ENCODE data around the gene RNASE9.

The RNASE9 gene

GRCh38 chr14:20559461-20559904 lies 1.4 kb downstream of the RNASE9 start:
- H3K9ac ChIP-seq (ENCODE audit: low read depth, low read length): no peak overlapping the region
- H3K4me1 ChIP-seq (ENCODE audit: insufficient read depth, low read length): no peaks in the 10 kb centered on the region
- no peaks in the 10 kb centered on the region for H3K9me3 ChIP-seq (ENCODE audit: insufficient read depth, low read length, severe bottlenecking)
- no peaks in the 10 kb centered on the region for H4K20me1 ChIP-seq (ENCODE audit: insufficient read depth, low read length)
- no peak overlapping the region for H3K4me3 ChIP-seq (ENCODE audit: low read depth in 1 of 2, low read length in 2 of 2)
- no peak overlapping the region for H3K4me2 ChIP-seq (ENCODE audit: insufficient read depth, low read length)
- ATAC-seq (ENCODE audit: insufficient read depth, low read depth): no peak
- no peak for DNase-seq
- no peak overlapping the region for H2AFZ ChIP-seq (ENCODE audit: low read depth, low read length)
- H3K27ac ChIP-seq (ENCODE audit: low read length): no peak overlapping the region
- peaks cover 6% of the 10 kb centered on the region for H3K27me3 ChIP-seq (ENCODE audit: insufficient read depth, low read length, poor library complexity)
- no peaks in the 10 kb centered on the region for H3K36me3 ChIP-seq (ENCODE audit: insufficient read depth, low read length)
- no peak for TF ChIP-seq EZH2 (IDR thresholded peaks at IDR 0.05; ENCODE audit: borderline replicate concordance, low read depth, low read length, severe bottlenecking)
- no peak for TF ChIP-seq CTCF (IDR thresholded peaks at IDR 0.05; ENCODE audit: borderline replicate concordance, extremely low read depth, low read length, poor library complexity, severe bottlenecking)
- H3K79me2 ChIP-seq (ENCODE audit: insufficient read depth, low read length): no peaks in the 10 kb centered on the region

- no peak overlapping the region for H2AFZ ChIP-seq (ENCODE audit: low read depth, low read length)
- ATAC-seq (ENCODE audit: insufficient read depth, low read depth) (no peak), DNase-seq (no peak)
- H3K4me2 ChIP-seq (ENCODE audit: insufficient read depth, low read length): no peak overlapping the region
- H3K9ac ChIP-seq (ENCODE audit: low read depth, low read length): no peak overlapping the region
- peaks cover 4% of the 10 kb centered on the region for H3K27me3 ChIP-seq (ENCODE audit: insufficient read depth, low read length, poor library complexity)
- H3K9me3 ChIP-seq (ENCODE audit: insufficient read depth, low read length, severe bottlenecking): no peaks in the 10 kb centered on the region
- no peaks in the 10 kb centered on the region for H4K20me1 ChIP-seq (ENCODE audit: insufficient read depth, low read length)
- no peaks in the 10 kb centered on the region for H3K4me1 ChIP-seq (ENCODE audit: insufficient read depth, low read length)
- TF ChIP-seq CTCF (IDR thresholded peaks at IDR 0.05; ENCODE audit: borderline replicate concordance, extremely low read depth, low read length, poor library complexity, severe bottlenecking) (no peak), EZH2 (IDR thresholded peaks at IDR 0.05; ENCODE audit: borderline replicate concordance, low read depth, low read length, severe bottlenecking) (no peak)
- no peaks in the 10 kb centered on the region for H3K36me3 ChIP-seq (ENCODE audit: insufficient read depth, low read length)
- no peak overlapping the region for H3K4me3 ChIP-seq (ENCODE audit: low read depth in 1 of 2, low read length in 2 of 2)
- H3K79me2 ChIP-seq (ENCODE audit: insufficient read depth, low read length): no peaks in the 10 kb centered on the region
- H3K27ac ChIP-seq (ENCODE audit: low read length): no peak overlapping the region
These were observed 3.7 kb downstream of the RNASE9 start for GRCh38 chr14:20557212-20557542.

- H3K4me3 ChIP-seq (ENCODE audit: low read depth in 1 of 2, low read length in 2 of 2): no peak overlapping the region
- H2AFZ ChIP-seq (ENCODE audit: low read depth, low read length): no peak overlapping the region
- no peaks in the 10 kb centered on the region for H3K4me1 ChIP-seq (ENCODE audit: insufficient read depth, low read length)
- H3K9ac ChIP-seq (ENCODE audit: low read depth, low read length): no peak overlapping the region
- H3K27me3 ChIP-seq (ENCODE audit: insufficient read depth, low read length, poor library complexity): peaks cover 4% of the 10 kb centered on the region
- no peak for TF ChIP-seq EZH2 (IDR thresholded peaks at IDR 0.05; ENCODE audit: borderline replicate concordance, low read depth, low read length, severe bottlenecking)
- TF ChIP-seq CTCF (IDR thresholded peaks at IDR 0.05; ENCODE audit: borderline replicate concordance, extremely low read depth, low read length, poor library complexity, severe bottlenecking): no peak
- ATAC-seq (ENCODE audit: insufficient read depth, low read depth) (no peak), DNase-seq (no peak)
- H3K36me3 ChIP-seq (ENCODE audit: insufficient read depth, low read length): no peaks in the 10 kb centered on the region
- H3K9me3 ChIP-seq (ENCODE audit: insufficient read depth, low read length, severe bottlenecking): no peaks in the 10 kb centered on the region
- no peaks in the 10 kb centered on the region for H3K79me2 ChIP-seq (ENCODE audit: insufficient read depth, low read length)
- no peaks in the 10 kb centered on the region for H4K20me1 ChIP-seq (ENCODE audit: insufficient read depth, low read length)
- no peak overlapping the region for H3K27ac ChIP-seq (ENCODE audit: low read length)
- no peak overlapping the region for H3K4me2 ChIP-seq (ENCODE audit: insufficient read depth, low read length)
These were observed 4.2 kb downstream of the RNASE9 start for GRCh38 chr14:20556500-20557211.
